ACHN (cell line): Measurements from ENCODE around the gene RAB30.

Experiments
- DNase-seq: peaks from one replicate; pipeline ENCODE4 v3.0.0-alpha.2; 2015
- in situ Hi-C: cut with HindIII; loops from 2 replicates; pipeline ENCODE4 v1.10.0; 2017; ENCODE audit warnings: low sequenced_read_pairs, low pct_ligation_motif_present, low pct_unique_long_range_greater_than_20kb

Gene RAB30

DNA sequence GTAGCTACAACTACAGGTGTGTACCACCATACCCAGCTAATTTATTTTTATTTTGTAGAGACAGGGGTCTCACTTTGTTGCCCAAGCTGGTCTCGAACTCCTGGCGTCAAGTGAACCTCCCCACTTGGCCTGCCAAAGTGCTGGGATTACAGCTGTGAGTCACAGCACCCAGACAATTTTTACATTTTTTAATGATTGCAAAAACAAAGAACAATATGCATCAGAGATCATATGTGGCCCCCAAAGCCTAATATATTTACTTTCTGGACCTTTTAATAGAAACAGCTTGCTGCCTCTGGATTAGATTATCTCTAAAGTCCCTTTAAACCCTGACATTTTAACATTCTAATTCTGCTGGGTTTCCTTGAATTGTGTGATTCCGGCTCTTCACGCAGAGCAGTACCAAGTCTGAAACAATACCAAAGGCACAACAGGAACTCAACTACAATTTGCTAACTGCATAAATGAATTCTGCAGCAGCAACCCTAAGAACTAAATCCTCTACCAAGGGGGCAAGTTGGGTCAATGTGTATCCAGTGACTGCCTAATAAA lies 25.0 kb downstream of the RAB30 start:
- in situ Hi-C loops, result no loop called here
- no peak for DNase-seq

DNA sequence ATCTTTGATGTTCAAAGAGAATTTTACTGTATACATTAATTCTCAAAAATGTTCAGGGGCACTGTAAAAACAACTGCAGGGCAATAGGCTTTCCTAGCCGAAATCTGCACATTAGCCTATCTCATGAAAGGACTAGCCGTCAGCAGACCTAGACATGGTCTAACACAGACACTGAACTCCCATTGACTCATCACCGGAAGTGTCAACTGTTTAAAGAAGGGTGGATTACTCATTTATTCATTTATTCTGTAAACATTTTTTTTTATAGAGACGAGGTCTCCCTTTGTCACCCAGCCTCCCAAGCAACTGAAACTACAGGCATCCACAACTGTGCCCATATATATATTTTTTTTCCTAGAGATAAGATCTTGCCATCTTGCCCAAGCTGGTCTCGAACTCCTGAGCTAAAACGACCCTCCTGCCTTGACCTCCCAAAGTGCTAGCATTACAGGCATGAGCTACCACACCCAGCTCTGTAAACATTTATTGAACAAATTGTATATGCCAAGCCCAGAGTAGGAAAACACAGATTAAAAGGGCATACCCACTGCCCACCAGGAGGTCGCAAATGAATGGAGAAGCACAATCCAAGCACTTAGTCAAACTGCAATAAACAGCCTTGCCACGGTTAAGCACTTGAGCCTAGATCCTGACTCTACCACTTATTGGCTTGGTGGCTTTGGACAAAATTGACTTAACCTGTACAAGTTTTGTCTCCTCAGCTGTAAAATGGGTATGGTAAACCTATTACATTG lies 26.6 kb downstream of the RAB30 start:
- DNase-seq, result peak; percentile 25
- in situ Hi-C loops, result no loop called here

DNA sequence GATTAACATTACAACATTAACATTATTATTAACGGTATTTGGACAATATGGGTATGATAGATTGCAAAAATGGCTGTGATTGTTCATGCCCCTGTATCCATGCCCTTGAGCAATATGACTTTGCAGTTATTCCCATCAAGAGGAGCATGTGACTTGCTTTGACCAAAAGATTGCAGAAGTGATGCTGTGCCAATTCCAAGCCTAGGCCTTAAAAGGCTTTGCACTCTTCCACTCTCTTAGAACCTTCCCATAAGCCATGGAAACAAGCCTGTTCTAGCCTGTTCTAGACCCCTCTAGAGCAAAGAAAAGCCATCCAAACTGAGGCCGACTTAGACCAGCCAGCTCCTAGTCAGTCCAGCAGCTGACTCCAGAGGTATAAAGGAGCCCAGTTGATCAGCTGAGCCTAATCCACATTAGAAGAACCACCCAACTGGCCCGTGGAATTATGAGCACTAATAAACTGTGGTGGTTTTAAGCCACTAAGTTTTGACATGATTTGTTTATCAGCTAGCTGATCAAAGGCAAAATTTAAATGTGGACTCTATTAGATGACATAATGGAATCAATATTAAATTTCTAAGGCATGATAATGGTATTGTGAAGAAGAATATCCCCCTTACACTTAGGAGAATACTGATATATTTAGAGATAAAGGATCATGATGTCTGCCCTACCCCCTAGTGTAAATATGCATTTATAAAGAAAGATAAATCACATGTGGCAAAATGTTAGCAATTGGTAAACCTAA lies 28.6 kb downstream of the RAB30 start:
- in situ Hi-C loops, result no loop called here
- no peak for DNase-seq

DNA sequence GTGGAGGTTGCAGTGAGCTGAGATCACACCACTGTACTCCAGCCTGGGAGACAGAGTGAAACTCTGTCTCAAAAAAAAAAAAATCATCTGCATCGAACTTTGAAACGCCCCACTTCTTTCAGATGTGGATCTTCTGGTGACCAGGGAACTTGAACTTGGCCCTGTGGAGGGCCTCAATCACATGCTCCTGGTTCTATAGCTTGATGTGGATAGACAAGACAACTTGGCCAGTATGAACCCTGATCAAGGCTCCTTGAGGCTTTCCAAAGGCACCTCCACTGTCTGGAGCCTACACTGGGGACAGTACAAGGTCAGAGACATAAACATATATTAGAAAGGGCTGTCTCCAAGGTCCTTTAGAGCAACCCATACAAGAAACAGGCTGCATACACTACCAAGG lies 30.6 kb downstream of the RAB30 start:
- DNase-seq, result no peak
- in situ Hi-C loops, result no loop called here

DNA sequence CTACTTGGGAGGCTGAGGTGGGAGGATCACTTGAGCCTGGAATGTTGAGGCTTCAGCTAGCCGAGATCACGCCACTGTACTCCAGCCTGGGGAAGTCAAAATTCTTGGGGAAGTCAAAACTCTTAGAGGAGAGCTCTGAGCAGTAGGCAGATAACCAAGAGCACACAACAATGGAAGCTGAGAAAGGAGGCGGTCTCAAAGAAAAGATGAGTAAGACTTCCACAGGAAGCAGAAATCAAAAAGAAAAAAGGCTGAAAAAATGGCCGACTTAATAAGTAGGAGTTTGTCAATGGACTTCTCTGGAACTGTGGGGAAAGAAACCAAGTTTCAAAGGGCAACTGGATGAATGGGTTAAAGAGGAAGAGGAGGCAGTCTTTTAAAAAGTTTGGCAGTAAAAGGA lies 32.1 kb downstream of the RAB30 start:
- DNase-seq, result no peak
- in situ Hi-C loops, result no loop called here

DNA sequence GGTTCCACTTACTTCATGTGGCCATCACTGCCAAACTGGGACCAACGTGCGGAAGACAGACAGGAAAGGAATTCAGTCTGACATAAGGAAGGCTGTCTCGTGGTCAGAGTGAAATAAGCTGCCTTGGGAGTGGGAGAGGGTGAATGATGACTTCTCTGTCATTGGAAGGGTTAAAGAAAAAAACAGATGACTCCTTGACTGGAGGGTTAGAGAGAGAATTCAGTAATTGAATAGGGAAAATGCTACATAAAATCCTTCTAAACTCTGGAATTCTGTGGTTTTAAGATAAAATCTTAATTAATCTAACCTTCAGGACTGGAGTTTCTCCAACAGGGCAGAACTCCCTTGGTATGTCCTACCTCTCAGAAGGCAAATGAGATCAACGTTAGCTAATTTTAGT lies 33.8 kb downstream of the RAB30 start:
- DNase-seq, result no peak
- in situ Hi-C loops, result no loop called here

DNA sequence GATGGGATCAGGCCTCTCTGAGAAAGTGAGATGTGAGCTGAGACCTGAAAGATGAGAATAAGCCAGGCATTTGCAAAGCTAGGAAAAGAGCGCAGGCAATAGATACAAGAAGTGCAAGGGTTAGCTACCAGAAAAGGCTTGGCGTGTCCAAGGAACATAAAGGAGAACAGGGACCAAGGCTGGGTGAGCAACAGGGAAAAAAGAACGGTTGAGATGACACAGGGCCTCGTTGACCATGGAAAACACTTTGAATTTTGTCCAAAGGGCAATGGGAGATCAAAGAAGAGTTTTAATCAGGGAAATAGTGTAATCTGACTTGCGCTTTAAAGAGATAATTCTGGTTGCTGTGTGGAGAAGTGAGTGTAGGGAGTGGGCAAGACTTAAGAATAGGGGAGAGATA lies 35.0 kb downstream of the RAB30 start:
- DNase-seq, result no peak
- in situ Hi-C loops, result no loop called here

DNA sequence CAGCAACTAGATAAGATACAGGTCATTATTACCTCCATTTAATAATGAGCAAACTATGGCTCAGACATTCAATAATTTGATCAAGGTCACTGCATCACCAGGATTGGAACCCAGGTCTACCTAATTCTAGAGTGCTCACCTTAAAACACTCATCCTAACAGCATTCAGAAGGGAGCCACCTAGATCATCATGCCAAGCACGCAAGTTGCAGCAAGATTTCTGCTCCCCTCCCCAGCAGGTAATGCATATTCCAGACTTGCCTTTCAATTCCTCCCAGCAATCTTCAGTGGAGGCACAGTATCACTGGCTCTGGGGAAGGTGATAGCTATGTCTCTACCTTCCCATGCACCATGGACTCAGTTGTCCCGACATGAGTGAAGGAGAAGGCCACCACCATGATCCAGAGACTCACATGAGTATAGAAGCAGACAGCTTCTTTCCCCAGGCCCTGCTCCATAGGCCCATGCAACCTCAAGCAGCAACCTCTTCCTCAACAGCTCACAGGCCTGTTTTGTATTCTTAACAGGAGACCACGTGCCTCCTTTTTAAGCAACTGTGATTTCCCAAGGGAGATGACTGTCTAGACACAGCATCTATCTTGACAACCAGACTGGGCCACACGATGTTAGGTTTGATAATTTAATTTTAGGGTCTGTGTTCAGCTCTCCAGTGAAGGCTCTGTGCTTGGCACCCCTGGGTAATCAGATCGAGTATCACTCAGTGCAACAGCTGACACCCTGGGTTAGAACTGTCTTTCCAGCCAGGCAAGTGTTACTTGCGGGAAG lies 36.4 kb downstream of the RAB30 start:
- in situ Hi-C loops, result no loop called here
- DNase-seq, result no peak

DNA sequence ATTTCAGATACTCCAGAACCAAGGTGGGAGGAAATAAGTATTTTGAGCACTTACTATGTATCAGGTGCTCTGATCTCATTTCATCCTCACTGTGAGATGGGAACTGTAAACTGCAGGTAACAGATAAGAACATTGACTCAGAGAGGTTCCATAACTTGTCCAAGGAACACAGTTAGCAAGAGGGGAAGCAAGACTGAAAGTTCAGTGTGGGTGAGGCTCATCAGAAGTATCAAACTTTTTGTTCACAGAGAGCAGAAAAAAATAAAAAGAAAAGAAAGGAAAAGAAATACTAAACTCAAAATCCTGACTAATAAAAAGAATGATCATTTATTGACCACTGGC lies 37.1 kb downstream of the RAB30 start:
- no peak for DNase-seq
- in situ Hi-C loops, result no loop called here

DNA sequence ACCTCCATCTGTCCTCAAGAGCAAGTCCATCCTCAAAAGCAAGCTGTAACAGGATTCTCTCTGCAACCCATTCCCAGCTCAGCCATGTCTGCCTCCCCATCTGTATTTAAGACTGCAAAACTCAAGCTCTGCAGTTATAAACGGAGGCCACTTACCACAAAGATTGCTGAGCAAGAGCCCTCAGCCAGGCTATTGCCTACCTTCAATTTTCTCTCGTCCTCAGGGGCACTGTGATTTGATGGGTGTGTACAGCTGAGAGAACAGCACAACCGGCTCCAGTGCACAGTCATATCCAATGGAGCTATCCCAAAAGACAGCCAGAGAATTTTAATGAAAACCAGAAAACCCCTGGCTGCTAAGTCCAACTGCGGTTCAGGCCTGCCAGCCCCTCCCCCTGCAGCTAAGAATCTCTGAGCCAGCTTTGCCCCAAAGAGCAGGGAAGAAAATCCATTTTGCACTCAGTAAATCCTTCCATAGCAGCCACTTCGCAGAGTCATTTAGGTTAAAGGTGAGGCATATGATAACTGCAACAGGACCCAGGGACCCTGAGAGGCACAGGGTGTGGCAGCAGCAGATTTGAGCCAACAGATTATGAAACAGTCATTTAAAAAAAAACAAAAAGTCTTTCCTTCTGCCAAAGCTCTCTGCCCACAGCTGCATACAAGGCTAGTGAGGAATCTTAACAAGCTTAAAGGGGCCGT lies 37.6 kb downstream of the RAB30 start:
- in situ Hi-C loops, result no loop called here

DNA sequence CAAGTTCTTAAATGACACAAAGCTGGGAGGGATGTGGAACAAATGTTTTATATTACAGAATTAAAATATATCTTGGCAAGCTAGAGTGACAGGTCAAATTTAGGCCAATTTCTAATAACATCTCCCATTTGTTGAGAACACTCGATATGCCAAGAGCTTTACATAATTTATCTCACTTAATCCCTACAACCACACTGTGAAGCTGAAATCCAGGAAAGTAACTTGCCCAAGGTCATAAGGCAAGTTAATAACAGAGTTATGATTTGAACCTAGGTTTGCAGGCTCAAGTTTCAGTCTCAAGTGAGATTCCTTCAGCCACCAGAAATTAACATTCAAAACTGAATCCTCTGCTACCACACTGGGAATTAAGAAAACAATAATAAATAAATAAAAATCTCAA lies 38.3 kb downstream of the RAB30 start:
- DNase-seq, result no peak
- in situ Hi-C loops, result no loop called here

More for the DNA sequence above, 37.6 kb downstream of the RAB30 start:
- DNase-seq, result no peak

DNA sequence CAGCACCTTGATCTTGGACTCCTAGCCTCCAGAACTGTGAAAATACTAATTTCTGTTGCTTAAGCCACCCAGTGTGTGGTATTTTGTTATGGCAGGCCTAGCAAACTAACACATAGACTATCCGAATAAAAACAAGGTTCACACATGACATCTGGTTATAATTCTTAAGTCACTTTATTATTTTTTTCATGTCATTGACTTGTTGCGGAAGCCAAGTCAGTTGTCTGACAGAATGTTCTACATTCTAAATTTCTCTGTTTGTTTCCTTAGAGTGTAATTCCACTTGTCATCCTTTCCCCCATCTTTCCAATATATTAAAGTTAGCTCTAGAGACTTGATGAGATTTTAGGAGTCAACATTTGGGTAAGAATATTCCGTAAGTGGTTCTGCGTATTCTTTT lies 40.6 kb downstream of the RAB30 start:
- DNase-seq, result no peak
- in situ Hi-C loops, result no loop called here

DNA sequence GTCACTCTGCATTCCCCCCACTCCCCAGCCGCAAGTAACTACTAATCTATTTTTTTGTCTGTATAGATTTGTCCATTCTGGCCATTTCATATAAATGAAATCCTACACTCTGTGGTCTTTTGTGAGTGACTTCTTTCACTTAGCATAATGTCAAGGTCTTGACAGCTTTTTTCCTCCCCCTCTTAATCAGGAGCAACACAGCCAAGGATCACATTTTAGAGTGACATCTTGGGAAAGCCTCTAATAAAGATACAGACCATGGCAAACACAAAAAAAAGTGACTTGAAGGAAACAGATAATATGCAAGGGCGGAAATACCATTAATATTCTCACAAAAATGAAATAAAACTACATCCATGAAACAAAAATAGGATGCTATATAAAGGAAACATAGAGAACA lies 43.9 kb downstream of the RAB30 start:
- in situ Hi-C loops, result no loop called here
- no peak for DNase-seq

DNA sequence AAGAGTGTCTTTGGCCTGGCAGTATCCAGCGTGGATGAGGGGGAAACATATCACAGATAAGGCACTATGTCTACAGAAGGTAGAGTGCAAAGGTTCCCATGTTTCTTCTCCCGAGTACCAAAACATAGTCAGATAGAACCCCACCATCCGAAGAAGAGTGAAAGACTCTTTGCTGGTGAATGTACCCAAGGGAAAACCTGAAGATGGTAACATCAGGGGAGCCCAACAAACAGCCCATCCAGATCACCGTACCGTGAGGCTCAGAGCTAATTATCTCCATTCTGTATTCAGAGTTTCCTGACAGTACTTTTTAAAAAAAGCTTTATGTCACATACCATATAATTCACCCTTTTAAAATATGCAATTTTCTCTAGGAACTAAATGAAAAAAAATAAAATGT lies 44.4 kb downstream of the RAB30 start:
- no peak for DNase-seq
- in situ Hi-C loops, result no loop called here

DNA sequence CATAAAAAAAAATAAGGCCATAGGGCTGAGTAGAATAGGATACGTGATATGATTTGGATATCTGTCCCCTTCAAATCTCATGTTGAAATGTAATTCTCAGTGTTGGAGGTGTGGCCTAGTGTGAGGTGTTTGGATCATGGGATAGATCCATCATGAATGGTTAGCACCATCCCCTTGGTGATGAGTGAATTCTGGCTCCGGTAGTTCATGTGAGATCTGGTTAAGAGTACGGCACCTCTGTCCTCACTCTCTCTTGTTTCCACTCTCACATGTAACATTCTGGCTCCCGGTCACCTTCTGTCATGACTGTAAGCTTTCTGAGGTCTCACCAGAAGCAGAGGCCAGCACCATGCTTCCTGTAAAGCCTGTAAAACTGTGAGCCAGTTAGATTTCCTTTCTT lies 45.5 kb downstream of the RAB30 start:
- in situ Hi-C loops, result no loop called here
- DNase-seq, result no peak

DNA sequence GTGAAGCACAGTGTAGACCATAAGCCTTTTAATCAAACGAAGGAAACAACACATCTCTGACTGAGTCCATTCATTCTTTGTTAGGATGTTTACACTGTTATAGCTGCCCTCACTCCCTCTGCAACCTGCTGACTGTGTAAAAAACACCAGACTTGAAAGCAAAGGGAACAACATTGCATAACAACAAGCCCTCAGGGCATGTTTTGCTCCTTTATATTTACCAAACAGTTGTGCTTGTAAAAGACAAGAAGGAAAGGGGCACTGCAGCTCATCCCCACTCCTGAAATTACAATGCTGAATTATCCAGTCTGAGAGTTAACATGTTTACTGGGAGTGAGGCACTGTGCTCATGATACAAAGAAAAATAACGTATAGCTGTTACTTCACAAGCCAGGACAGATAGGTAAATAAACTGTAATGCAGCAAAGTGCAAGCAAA lies 46.4 kb downstream of the RAB30 start:
- DNase-seq, result no peak
- in situ Hi-C loops, result no loop called here

DNA sequence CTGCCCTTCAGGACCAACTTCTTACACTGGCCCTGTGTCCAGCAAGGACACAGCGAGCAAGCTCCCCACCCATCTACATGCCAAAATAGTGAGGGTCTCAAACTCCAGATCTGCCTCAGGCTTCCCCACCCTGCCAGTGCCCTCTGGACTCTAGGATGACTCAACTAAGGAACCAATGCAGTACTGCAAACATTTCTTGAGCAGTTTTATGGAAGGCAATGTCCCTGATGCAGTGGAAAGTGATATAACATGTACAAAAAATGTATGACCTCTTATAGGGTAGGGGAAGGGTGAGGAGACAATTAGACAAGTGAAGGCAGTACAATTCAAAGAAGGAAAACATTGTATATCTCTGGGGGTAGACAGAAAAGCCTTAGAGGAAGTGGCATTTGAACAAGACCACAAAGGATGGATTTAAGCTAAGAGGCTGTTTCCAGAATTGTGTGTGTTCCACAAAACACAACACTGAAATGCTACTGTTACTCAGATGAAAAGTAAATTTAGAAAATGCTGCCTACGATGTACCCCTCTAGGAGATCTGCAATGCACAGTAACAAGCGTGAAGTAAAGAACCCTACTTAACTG lies 47.3 kb downstream of the RAB30 start:
- no peak for DNase-seq
- in situ Hi-C loops, result no loop called here

DNA sequence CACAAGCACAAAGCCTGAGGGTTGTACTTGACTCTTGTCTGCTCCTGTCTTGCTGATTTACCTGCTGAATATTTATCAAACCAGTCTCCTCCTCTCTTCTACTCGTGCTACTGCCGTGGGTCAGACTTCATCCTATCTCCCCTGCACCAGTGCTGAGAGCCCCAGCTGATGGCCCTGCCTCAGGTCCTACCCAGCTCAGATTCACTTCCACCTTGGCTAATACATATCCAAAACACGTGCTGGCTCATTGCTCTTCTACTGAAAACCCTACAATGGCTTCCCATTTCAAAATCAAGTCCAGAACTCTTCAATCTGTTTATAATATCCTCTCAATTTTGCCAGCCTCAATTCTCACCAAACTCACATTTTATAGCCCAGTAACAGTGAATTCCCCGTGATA lies 48.3 kb downstream of the RAB30 start:
- in situ Hi-C loops, result no loop called here
- DNase-seq, result no peak

DNA sequence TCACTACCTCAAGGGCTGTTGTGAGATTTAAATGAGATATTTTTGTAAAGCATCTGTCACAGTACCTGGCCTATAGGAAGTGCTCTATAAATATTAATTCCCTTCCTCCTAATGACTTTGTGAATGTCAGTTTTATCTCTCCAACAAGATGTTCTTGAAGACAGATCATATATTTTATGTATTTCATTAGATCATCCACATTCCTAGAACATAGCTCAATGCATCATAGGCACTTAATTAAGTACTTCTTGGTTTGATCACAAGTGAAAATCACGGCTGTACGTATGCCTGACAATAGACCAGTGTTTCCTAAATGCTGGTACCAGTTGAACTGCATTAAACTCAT lies 49.9 kb downstream of the RAB30 start:
- in situ Hi-C loops, result no loop called here
- DNase-seq, result no peak
